Measurements from ENCODE around the gene BTF3. TPM values are rescaled to one million over a fixed set of nuclear protein-coding genes. Genes with fewer than 3 reads are reported as not detected.

BTF3 gene
- total and polyA plus RNA-seq, 2 of the 13 experiments (the other 11 are each of a cell fraction or from before 2014, with no cell fraction given): 557 to 698 TPM

- TF ChIP-seq JARID2 (CRISPR knock-in tag; IDR thresholded peaks at IDR 0.05; ENCODE audit: insufficient replicate concordance) (no peak), ZNF674 (CRISPR knock-in tag; IDR thresholded peaks at IDR 0.05; ENCODE audit: low read depth) (no peak), ZSCAN31 (CRISPR knock-in tag; IDR thresholded peaks at IDR 0.05; ENCODE audit: low read depth) (no peak), ZNF24 (IDR thresholded peaks at IDR 0.05) (no peak), NFIC (IDR thresholded peaks at IDR 0.05; ENCODE audit: low read length) (peak; percentile 97), NCOR1 (IDR thresholded peaks at IDR 0.05; ENCODE audit: borderline replicate concordance, low read length) (peak; percentile 95; the same call in 1 of the 2 replicates), TFDP1 (CRISPR knock-in tag; IDR thresholded peaks at IDR 0.05; ENCODE audit: borderline replicate concordance) (no peak), FOSL2 (CRISPR knock-in tag; IDR thresholded peaks at IDR 0.05) (peak; percentile 93), HCFC1 (IDR thresholded peaks at IDR 0.05; ENCODE audit: low read depth, low read length) (no peak), ZNF501 (CRISPR knock-in tag; IDR thresholded peaks at IDR 0.05) (no peak), SMAD3 (CRISPR knock-in tag; IDR thresholded peaks at IDR 0.05) (peak; percentile 78; the same call in 1 of the 2 replicates), BCL3 (CRISPR knock-in tag; IDR thresholded peaks at IDR 0.05) (0 out of 2 replicates have a peak, but pooled peaks have one; percentile 50), USF2 (IDR thresholded peaks at IDR 0.05; ENCODE audit: low read depth, low read length) (peak; percentile 97), USF2 (CRISPR knock-in tag; IDR thresholded peaks at IDR 0.05; ENCODE audit: borderline replicate concordance) (peak; percentile 91; the same call in 1 of the 2 replicates), ZNF660 (CRISPR knock-in tag; IDR thresholded peaks at IDR 0.05; ENCODE audit: borderline replicate concordance, low read depth) (no peak), ELF1 (CRISPR knock-in tag; IDR thresholded peaks at IDR 0.05) (peak; percentile 36), ZNF292 (CRISPR knock-in tag; IDR thresholded peaks at IDR 0.05; ENCODE audit: borderline replicate concordance, low read depth) (peak; percentile 31; the same call in 1 of the 2 replicates), MZF1 (CRISPR knock-in tag; IDR thresholded peaks at IDR 0.05; ENCODE audit: borderline replicate concordance) (no peak), IRF9 (CRISPR knock-in tag; IDR thresholded peaks at IDR 0.05; ENCODE audit: borderline replicate concordance) (no peak), ZNF460 (CRISPR knock-in tag; IDR thresholded peaks at IDR 0.05; ENCODE audit: borderline replicate concordance) (no peak), THAP7 (CRISPR knock-in tag; IDR thresholded peaks at IDR 0.05) (no peak), ARHGAP35 (CRISPR knock-in tag; IDR thresholded peaks at IDR 0.05; ENCODE audit: borderline replicate concordance) (no peak)
Measured at GRCh38 chr5:73544429-73545402, 46.5 kb downstream of the BTF3 start (continued).
